CD4-positive, alpha-beta T cell treated with Interleukin-12 subunit alpha and Interleukin-12 subunit beta, for 1 hour (primary cell): ENCODE results near the gene CACNA1I.

Experiments used
- DNase-seq: peaks from one replicate; pipeline ENCODE4 v3.0.0-alpha.2; 2020

The CACNA1I gene

DNA sequence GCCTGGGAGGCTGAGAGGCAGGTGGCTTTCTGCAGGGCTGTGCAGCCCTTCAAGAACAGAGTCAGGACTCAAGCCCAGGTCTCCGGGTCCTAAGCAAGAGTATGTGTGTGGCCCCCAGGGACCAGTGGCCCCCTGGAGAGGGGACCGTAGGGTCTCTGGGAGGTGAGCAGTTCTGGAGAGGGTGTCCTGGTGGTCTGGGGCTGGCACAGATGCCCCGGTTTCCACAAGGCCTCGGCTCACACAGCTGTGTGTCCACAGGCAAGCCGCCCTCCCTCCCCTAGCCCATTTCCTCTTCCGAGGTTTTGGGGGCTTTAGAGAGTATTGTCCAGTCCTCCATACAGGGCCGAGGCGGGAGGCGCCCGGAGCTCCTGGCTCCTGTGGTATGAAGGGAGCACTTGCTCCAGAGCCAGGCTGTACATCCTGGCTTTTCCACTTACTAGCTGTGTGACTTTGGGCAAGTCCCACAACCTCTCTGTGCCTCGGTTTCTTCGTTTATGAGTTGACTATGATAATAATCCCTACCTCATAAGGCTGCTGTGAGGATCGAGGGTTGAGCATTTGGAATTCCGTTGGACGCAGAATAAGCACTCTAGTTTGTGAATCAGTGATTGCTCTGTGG is 34.6 kb upstream of the CACNA1I start:
- DNase-seq, result no peak

DNA sequence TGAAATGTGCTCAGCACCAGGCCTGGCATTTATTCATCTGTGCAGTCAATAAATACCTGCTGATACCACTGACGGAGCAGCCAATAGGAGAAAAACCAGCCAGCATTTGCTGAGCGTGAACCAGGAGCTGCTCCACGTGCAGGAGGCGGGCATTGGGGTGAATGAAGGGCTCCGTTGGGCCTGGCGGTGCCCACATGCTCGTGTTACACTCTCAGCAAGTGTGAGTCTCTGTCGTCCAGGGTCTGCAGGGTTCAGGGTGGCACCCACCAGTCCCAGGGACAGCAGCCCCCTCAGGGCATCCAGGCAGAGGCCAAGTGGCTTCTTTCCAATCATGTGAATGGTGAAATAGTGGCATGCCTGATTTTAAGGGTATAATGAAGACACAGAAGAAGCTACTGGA is 33.8 kb upstream of the CACNA1I start:
- DNase-seq, result no peak

DNA sequence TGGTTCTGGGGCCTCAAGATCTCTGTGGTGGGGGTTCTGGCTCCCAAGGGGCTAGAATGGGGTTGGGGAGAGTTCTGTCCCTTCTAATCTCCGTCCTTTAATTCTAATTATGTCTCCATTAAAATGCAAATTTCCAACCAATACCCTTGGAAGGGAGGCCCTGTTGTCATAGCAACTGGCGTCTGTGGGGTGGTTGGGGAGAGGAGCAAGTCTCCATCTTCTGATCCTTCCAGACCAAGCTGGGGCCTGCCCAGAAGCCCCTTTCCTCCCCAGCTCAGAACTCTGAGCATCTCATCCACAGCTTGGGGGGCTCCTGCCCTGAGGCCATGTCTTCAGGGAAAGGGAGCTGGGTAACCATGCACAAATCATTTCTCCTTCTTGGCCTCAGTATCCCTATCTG is 32.6 kb upstream of the CACNA1I start:
- no peak for DNase-seq

DNA sequence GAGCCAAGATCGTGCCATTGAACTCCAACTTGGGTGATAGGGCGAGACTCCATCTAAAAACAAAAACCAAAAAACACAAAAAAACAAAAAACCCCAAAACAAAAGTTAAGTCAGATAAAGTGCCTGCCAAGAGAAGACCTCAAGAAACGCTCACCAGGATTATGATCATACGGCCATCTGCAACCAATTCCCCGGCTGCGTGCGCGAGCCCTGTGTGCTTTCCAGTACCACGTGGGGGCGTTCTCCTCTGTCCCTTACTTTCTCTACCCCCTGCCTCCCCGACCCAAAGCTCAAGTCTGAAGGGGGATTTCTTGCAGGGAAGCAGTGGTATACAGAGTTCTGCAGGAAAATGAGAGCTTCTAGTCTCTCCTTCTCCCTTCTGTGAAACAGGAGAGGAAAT is 27.5 kb upstream of the CACNA1I start:
- no peak for DNase-seq

DNA sequence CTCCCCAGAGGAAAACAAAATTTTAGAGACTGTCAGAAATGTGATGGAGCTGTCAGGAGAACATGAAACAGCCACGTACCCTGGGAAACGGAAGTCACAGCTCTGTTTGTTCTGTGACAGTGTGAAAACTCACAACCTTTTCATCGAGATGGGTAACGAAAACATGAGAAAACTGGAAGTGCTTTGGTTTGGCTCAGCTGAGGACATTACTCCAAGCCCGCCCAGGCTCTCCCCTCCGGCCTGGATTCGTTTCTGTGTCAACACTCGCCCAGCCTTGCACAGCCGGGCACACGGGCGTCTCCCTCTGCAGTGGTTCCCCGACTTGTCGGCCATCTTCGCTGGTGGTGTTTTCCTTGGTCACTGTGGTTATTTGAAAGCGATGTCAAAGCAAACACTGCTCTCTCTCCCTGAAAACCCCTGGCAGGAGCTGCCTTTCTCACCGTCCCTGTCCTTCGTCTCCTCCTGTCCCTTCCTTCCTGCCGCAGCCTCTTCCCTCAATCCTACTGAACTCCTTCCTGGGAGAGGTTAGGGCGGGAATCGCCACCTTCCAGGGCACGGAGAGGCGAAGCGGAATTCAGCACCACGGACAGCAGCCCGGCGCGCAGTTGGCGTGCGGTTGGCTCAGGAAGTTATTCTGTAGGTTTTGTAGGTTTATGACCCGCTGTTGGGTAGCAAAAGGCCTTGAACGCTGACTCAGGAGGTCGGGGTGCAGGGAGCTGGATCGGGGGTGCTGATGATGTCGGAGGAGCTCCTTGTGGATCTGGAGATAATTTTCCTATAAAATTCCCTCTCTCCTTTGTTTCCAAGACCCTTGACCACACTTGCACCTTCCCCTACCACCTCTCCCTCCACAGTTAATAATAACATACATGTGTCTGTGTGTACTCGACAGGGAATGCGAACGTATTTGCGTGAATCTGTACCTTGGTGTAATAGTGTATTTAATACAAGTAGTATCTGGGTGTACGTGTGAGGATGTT is 24.9 kb upstream of the CACNA1I start:
- DNase-seq, result peak; percentile 75

DNA sequence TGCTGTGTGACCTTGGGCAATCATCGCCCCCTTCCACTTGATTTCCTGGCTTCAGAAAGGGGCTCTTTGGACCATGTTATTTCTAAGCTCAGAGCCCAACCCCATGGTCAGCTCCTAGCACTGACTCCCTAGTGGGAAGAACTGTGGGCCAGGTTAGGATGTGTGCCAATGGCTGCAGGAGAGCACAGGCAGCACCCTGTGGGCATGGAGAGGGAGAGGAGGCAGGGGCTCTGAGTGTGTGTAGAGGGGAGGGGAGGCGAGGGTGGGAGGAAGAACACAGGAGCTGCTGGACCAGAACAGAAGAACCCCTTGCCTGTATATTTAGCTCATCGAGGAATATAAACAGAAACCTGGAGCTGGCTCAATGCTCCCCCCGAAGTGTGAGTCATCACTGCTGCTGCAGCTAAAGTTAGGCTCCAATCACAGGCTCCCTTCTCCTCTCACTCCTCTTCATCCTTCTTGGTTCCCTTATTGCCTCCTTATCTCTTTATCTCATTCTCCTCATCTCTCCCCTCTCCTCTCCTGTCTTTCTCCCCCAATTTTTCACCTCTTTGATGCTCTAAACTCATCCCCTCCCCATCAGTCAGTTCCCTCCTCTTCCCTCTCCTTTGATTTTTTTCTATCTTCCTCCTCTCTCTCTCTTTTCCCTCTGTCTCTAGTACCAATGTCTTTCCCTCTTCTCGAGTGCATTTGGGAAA is 23.5 kb upstream of the CACNA1I start:
- DNase-seq, result no peak

DNA sequence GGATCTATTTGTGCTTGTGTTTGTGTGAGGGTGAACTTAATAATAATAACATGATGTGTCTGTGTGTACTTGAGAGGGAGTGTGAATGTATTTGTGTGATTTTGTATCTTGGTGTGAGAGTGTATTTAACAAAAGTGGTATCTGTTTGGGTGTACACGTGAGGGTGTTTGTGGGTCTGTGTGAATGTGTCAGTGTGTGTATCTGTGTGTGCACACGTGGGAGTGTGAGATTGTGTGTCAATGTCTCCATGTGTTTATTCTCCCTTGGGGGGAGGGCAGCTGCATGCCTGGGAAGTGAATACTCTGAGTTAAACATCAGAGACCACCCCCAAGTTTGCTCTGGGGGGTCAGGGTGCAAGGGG is 23.0 kb upstream of the CACNA1I start:
- no peak for DNase-seq

DNA sequence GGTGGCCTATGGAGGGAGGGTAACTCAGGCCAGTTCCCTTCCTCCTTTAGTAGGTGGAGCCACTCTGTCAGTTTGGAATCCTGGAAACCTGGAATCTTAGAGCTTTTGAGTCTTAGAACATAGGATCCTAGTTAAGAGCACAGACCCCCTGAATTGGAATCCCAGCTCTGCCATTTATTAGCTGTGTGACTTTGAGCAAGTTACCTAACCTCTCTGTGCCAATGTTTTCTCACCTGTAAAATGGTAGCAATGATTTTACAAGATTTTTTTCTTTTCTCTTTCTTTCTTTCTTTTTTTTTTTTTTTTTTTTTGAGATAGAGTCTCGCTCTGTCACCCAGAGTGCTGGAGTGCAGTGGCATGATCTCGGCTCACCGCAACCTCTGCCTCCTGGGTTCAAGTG is 17.1 kb upstream of the CACNA1I start:
- DNase-seq, result no peak

DNA sequence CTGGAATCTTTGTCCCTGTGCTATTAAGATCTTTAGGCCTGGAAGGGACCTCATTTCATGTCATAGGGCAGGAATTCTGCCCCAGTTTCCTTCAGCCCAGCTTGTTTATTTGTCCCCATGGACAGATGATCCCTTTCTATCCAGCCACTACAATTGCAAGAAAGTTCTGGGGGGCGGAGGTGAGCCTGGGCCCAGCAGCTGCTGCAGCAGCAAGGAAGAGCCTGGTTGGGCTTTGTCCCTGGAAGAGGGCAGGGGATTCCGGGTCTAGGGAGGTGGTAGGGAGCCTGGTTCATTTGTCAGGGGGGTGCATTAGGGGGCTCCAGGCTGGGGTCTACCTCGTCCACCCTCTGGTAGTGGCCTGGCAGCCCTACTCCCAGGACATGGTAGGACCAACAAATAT is 16.4 kb upstream of the CACNA1I start:
- DNase-seq, result no peak

DNA sequence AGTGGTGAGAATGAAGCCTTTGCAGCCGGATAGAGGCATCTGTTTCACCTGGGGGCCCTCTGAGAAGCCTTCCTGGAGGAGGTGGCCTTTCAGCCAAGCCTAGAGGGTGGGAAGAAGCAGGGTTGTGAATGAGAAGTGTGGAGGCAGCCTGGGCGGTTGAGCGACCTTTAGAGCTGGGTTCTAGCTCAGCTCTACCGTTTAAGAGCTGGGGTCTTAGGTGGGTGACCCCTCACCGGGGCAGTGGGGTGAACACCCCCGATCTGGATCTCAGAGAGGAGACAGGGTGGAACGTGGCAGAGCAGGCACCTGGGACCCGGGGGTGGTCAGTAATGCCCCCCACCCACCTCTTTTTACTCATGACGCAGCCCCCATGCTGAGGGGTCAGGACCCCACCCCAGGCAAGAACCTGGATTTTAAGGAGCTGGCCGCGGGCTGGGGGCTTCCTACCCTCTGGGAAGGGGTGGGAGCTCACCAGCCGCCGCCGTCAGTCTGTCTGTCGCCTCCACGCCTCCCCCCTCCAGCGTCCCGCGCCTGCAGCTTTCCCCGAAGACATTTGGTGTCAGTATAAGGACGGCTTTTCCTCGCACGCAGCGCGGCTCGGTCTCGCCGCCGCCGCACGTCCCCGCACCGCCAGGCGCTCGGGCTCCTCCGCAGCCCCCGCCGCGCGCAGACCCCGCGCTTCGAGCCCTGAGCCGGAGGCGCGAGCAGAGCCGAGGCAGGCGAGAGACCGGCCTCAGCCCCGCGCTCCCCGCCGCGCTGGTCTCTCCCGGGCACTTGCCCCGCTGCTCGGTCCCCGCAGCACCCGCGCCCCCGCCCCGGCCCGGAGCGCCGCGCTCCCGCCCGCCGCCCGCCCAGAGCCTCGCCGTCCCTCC is 13.3 kb upstream of the CACNA1I start:
- peak; percentile 50 for DNase-seq

DNA sequence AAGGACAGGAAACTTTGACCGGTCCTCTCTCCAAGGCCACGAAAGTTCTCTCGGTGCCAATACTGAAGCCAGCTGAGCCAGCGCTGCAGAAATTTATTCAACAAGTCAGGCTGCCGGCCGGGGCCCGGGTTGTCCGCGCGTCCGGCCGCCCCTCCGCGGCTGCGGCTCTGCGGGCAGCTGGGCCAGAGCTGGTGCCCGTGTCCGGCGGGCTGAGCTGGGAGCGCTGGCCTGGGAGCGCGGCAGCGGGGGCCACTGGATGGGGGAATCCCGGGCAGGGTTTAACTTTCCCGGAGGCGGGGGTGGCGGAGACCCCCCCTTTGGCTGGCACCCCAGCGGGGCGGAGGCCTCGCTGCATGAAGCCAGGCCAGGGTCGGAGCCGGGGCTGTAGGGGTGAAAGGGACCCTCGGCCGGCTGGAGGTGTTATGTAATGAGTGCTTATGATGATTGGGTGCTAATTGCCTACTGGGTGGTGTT is 12.3 kb upstream of the CACNA1I start:
- no peak for DNase-seq

DNA sequence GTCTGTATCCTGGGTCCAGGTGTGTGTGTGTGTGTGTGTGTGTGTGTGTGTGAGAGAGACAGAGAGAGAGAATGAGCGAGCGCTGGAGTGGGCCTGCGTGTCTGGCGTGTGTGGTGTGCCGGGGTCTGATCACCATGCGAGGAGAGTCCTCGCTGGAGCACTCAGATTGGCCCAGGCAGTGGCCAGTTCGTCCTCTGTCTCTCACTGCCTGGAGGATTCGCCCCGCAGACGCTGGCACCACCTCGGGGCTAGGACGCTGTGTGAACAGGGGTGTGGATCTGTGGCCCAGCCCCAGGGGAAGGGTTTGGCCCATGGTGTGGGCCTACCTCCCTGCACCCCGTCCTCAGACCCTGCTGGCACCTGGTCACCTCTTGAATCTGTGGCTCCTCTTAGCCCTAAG is 11.6 kb upstream of the CACNA1I start:
- DNase-seq, result no peak

DNA sequence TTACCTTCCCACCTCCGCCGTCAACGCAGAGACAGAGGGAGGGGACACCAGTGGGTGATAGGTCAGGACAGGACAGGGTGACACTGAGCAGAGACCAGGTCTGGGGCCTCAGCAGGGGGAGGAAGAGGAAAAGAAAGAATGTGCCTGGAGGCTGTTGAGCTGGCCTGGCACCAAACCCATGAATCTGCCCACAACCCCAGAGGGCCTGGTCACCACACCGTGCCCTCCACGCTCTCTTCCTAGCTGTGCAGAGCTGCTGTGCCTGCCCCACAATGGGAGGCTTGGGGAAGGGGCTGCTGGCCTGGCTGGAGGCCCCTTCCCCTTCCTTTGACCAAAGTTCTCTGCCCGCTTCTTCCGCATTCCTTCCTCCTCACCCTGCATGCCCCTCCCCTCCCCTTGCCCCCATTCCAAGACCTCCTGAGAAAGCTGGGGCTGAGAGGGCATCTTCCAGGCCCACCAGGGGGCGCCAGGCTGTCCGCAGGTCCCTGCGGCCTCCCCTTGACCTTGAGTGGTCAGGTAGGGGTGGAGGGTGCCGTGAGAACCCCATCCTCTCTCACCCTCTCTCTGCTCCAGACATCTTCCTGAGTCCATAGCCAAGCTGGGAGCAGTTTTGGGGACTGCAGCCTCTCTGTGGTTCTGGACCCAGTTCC is 11.0 kb upstream of the CACNA1I start:
- no peak for DNase-seq

DNA sequence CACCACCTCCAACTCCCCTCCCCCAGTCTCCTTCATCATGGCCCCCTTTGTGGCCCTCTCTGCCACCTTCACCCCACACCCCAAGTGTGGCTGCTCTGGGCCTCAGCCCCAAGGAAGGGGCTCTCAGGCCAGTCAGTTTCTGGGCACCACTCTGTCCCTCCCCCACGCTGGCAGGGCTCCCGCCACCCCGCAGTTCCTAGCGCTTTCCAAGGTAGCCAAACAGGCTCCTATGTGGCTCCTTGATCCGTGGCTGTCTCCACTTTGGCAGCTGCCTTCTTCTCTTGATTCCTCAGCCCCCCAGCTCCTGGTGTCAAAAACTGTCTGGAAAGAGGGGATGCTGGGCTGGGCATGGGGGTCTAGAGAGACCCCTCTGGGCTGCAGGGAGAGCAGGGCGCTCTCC is 10.4 kb upstream of the CACNA1I start:
- DNase-seq, result no peak

DNA sequence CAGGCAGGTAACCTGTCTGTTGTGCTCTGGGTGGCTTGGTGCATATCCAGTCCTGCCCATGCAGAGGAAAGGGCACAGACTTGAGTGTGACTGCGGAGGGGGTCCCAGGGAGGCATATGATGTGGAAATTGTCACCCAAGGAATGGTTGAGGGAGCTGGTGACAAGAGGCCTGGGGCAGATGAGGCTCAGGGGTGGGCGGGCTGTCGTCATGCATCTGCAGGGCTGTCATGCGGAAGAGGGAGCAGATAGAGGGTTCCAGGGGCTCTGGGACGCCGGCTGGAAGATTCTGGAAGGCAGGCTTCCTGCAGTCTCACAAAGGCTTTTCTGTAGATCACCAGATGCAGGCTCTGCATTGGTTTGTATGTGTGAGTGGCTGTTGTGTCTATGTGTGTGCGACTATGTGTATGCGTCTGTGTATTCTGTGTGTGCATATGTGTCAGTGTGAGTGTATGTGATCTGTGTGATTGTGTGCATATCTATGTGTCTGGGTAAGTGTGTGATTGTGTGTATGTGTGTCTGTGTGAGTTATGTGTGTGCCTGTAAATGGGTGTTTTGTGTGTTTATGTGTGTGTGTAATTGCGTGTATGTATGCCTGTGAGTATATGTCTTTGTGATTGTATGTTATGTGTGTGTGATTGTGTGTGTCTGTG is 7.6 kb upstream of the CACNA1I start:
- no peak for DNase-seq

DNA sequence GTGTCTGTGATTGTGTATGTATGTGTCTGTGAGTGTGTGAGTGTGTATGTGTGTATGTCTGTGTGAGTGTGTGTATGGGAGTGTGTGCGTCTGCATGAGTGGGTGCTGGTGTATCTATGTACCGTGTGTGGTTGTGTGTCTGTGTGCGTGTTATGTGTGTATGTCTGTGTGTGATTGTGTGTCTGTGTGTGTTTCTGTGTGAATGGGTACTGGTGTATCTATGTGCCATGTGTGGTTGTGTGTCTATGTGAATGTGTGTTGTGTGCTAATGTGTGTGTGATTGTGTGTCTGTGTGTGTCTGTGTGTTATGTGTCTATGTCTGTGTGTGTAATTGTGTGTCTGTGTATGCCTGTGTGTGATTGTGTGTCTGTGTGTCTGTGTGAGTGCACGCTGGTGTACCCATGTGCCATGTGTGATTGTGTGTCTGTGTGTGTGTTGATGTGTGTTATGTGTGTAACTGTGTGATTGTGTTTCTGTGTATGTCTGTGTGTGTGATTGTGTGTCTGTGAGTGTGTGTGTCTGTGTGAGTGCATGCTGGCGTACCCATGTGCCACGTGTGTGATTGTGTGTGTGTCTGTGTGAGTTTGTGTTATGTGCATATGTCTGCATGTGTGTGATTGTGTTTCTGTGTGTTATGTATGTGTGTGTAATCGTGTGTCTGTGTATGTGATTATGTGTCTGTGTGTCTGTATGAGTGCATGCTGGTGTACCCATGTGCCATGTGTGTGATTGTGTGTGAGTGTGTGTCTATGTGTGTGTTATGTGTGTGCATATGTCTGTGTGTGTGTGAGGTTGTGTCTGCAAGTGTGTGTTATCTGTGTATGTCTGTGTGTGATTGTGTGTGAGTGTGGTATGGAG is 6.8 kb upstream of the CACNA1I start:
- no peak for DNase-seq

DNA sequence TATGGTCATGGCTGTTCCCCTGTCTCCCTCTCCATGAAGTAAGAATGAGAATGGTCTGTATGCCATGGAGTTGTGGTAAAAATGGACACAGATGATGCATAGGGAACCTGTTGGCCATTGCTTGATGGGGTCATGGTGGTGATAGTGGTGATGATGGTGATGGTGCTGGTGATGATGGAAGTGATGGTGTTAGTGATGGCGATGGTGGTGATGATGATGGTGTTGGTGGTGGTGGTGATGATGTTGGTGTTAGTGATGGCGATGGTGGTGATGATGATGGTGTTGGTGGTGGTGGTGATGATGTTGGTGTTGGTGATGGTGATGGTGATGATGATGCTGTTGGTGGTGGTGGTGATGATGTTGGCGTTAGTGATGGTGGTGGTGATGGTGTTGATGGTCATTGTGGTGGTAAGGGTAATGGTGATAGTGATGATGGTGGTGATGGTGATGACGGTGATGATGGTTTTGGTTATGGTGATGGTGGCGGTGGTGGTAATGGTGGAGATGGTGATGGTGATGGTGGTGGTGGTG is 5.1 kb upstream of the CACNA1I start:
- DNase-seq, result no peak

DNA sequence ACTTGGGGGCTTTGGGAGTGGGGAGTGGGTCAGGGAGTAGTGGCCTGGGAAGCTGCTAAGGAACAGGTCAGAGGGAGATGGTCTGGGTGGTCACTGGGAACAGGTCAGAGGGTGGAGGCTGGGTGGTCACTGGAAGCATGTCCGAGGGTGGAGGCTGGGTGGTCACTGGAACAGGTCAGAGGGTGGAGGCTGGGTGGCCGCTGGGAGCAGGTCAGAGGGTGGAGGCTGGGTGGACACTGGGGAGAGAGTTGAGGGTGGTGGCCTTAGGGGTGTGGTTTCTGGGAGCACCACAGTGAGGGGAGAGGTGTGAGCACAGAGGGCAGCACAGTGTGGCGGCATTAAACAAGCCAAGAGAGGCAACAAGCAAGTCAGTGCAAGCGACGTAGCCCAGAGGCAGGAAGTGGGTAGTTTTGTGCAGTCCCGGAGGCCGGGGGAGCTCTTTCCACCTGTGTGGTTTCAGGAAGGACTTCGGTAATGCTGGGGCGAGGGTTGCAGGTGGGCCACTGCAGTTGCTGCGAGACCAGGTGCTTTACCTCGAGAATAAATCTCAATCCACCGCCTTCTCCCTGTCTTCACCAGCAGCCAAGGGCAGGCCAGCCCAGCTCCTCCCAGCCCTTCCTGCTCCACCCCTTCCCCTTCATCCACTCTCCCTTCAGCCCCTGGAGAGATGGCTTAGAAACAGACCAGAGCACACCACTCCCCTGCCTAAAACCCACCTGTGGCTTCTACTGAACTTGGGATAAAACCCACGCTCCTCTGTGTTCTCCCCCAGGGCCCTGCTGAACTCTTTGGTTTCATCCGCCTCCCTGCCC is 3.2 kb upstream of the CACNA1I start:
- DNase-seq, result peak; percentile 50

DNA sequence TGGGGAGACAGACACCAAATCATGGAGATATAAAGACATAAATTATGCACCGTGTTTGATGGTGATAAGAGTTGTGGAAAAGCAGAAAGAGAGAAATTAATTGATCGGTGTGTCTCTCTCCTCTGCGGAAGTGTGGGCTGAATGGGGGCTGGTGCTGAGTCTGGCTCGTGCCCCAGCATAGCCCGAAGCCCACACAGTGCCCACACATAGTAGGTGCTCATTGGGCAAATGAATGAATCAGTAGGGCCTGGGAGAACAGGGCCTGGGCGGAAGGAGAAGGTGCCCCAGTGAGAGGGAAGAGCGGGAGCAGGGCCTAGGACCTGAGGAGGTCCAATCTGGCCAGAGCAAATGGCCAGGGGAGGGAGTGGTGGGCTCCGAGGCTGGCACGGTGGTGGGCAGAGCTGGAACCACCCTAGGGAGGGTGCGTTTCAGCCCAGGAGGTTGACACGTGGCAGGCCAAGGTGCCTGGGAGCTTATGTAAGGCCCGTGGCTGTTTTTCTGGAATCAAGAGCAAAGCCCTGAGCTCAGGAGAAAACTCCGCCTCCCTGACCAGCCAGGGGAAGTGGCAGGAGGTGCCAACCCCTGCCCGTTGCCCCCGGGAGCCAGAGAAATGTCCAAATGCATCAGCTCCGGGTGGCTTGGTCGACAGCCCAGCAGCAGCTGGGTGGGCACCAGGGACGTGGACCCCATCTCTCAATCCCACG is 2.1 kb upstream of the CACNA1I start:
- no peak for DNase-seq
